ENCODE results near the gene FCER2.

Gene FCER2

GRCh38 chr19:7662657-7663056 is 39.3 kb downstream of the FCER2 start:
- DNase-seq = no peak
- no peaks in the 10 kb centered on the region for H3K9me3 ChIP-seq (replicated peaks; ENCODE audit: insufficient read depth, low read length)
- no peaks in the 10 kb centered on the region for H4K20me1 ChIP-seq (ENCODE audit: insufficient read depth, low read length)
- no peaks in the 10 kb centered on the region for H3K36me3 ChIP-seq (replicated peaks; ENCODE audit: insufficient read depth, low read length)
- no peak overlapping the region for H2AFZ ChIP-seq (ENCODE audit: low read length)
- no peak overlapping the region for H3K4me2 ChIP-seq (ENCODE audit: low read depth, low read length)
- H3K79me2 ChIP-seq (ENCODE audit: low read length) = no peaks in the 10 kb centered on the region
- TF ChIP-seq EZH2phosphoT487 (IDR thresholded peaks at IDR 0.05; ENCODE audit: low read length) (no peak), CTCF (IDR thresholded peaks at IDR 0.05; ENCODE audit: low read length) (no peak)
- H3K4me1 ChIP-seq (ENCODE audit: low read length) = no peaks in the 10 kb centered on the region
- H3K4me3 ChIP-seq (ENCODE audit: low read length) = no peak overlapping the region
- H3K27me3 ChIP-seq (replicated peaks; ENCODE audit: insufficient read depth, low read length) = peaks cover 76% of the 10 kb centered on the region
- H3F3A ChIP-seq (ENCODE audit: insufficient read depth, low read length) = no peaks in the 10 kb centered on the region
- no peaks in the 10 kb centered on the region for H3K9me2 ChIP-seq (replicated peaks; ENCODE audit: insufficient read depth, low read length)
- no peak overlapping the region for H3K9ac ChIP-seq (ENCODE audit: low read length)
- no peak overlapping the region for H3K27ac ChIP-seq (ENCODE audit: low read length)

- Histone ChIP-seq H3K4me1 (ENCODE audit: low read length) (no peaks in the 10 kb centered on the region), H3K9me2 (replicated peaks; ENCODE audit: insufficient read depth, low read length) (no peaks in the 10 kb centered on the region), H3K79me2 (ENCODE audit: low read length) (no peaks in the 10 kb centered on the region), H4K20me1 (ENCODE audit: insufficient read depth, low read length) (no peaks in the 10 kb centered on the region), H3K9me3 (replicated peaks; ENCODE audit: insufficient read depth, low read length) (no peaks in the 10 kb centered on the region), H3K4me2 (ENCODE audit: low read depth, low read length) (no peak overlapping the region), H3K9ac (ENCODE audit: low read length) (no peak overlapping the region), H3K4me3 (ENCODE audit: low read length) (no peak overlapping the region), H3F3A (ENCODE audit: insufficient read depth, low read length) (no peaks in the 10 kb centered on the region), H3K36me3 (replicated peaks; ENCODE audit: insufficient read depth, low read length) (no peaks in the 10 kb centered on the region), H2AFZ (ENCODE audit: low read length) (no peak overlapping the region), H3K27ac (ENCODE audit: low read length) (no peak overlapping the region), H3K27me3 (replicated peaks; ENCODE audit: insufficient read depth, low read length) (peaks cover 82% of the 10 kb centered on the region)
- no peak for DNase-seq
- TF ChIP-seq CTCF (IDR thresholded peaks at IDR 0.05; ENCODE audit: low read length) (no peak), EZH2 (optimal IDR thresholded peaks at IDR 0.05; ENCODE audit: low read depth, low read length) (no peak), EZH2phosphoT487 (IDR thresholded peaks at IDR 0.05; ENCODE audit: low read length) (no peak)
Observed at GRCh38 chr19:7661744-7662538, 40.0 kb downstream of the FCER2 start.

- peak overlapping the region; percentile 88 for H2AFZ ChIP-seq (ENCODE audit: low read length)
- peak overlapping the region; percentile 73 for H3K4me2 ChIP-seq (ENCODE audit: low read depth, low read length)
- H3K27ac ChIP-seq (ENCODE audit: low read length) = no peak overlapping the region
- H3K9me2 ChIP-seq (replicated peaks; ENCODE audit: insufficient read depth, low read length) = no peaks in the 10 kb centered on the region
- peak; percentile 83 for DNase-seq
- H3F3A ChIP-seq (ENCODE audit: insufficient read depth, low read length) = no peaks in the 10 kb centered on the region
- H3K79me2 ChIP-seq (ENCODE audit: low read length) = no peaks in the 10 kb centered on the region
- no peaks in the 10 kb centered on the region for H3K36me3 ChIP-seq (replicated peaks; ENCODE audit: insufficient read depth, low read length)
- H3K27me3 ChIP-seq (replicated peaks; ENCODE audit: insufficient read depth, low read length) = peaks cover 71% of the 10 kb centered on the region
- no peaks in the 10 kb centered on the region for H3K4me1 ChIP-seq (ENCODE audit: low read length)
- H4K20me1 ChIP-seq (ENCODE audit: insufficient read depth, low read length) = no peaks in the 10 kb centered on the region
- no peak for TF ChIP-seq EZH2phosphoT487 (IDR thresholded peaks at IDR 0.05; ENCODE audit: low read length)
- TF ChIP-seq EZH2 (optimal IDR thresholded peaks at IDR 0.05; ENCODE audit: low read depth, low read length) = no peak
- no peak for TF ChIP-seq CTCF (IDR thresholded peaks at IDR 0.05; ENCODE audit: low read length)
- peak overlapping the region; percentile 64 for H3K4me3 ChIP-seq (ENCODE audit: low read length)
- no peaks in the 10 kb centered on the region for H3K9me3 ChIP-seq (replicated peaks; ENCODE audit: insufficient read depth, low read length)
- peak overlapping the region; percentile 38; the same call in 1 of the 2 replicates for H3K9ac ChIP-seq (ENCODE audit: low read length)
Observed at GRCh38 chr19:7658219-7658686, 43.7 kb downstream of the FCER2 start.
